Panc1 (cell line): ENCODE measurements around the gene EOLA2.
"Not testable (repeated sequence)": the region's sequence is repeated elsewhere in the genome, so short reads cannot be mapped to it uniquely, and the experiment has no call there.

Source experiments
- POLR2AphosphoS5 ChIP-seq: IDR thresholded peaks from 2 replicates; pipeline ENCODE4 v1.6.1; 2012; ENCODE audit warnings: mild to moderate bottlenecking, low read depth, low read length, moderate library complexity
- TF ChIP-seq, protein P1 (sequence below): fragments of 450-650 bp; IDR thresholded peaks from 2 replicates; pipeline ENCODE4 v1.5.1; 2017; ENCODE audit warnings: mild to moderate bottlenecking

DNA sequence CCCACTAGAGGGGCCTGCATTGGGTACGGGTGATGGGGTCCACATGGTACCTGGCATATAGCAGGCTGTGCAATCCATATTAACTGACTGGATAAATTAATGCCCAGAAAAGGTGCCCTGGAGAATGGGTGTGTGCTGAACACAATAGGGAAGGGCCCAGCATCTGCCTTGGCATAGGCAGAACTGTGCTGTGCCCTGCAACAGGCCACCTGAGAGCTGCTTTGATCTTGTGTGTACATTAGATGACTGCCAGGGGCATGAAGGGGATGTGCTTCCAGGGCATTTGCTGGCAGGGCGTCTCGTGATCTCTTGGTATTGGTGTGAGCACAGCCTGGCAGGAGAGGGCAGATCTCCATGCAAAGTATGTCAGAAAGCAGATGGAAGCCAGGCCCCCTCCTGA lies 8.6 kb upstream of the EOLA2 start:
- TF ChIP-seq, protein P1, sequence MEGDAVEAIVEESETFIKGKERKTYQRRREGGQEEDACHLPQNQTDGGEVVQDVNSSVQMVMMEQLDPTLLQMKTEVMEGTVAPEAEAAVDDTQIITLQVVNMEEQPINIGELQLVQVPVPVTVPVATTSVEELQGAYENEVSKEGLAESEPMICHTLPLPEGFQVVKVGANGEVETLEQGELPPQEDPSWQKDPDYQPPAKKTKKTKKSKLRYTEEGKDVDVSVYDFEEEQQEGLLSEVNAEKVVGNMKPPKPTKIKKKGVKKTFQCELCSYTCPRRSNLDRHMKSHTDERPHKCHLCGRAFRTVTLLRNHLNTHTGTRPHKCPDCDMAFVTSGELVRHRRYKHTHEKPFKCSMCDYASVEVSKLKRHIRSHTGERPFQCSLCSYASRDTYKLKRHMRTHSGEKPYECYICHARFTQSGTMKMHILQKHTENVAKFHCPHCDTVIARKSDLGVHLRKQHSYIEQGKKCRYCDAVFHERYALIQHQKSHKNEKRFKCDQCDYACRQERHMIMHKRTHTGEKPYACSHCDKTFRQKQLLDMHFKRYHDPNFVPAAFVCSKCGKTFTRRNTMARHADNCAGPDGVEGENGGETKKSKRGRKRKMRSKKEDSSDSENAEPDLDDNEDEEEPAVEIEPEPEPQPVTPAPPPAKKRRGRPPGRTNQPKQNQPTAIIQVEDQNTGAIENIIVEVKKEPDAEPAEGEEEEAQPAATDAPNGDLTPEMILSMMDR, result not testable (repeated sequence)
- TF ChIP-seq POLR2AphosphoS5, result not testable (repeated sequence)
